IMR-90 (cell line): ENCODE results near the gene DLG4. TPM values are rescaled to one million over a fixed set of nuclear protein-coding genes. Genes with fewer than 3 reads are reported as not detected.

Experiments
- ATAC-seq: fragments of 200-7000 bp; cut with Tn5 transposase; 2 replicates; pipeline ENCODE4 v1.9.1; 2020; ENCODE audit warnings: low read depth, mild to moderate bottlenecking, moderate library complexity
- BruUV-seq: library from RNA; stranded (reverse); fragments of 400-500 nt; replicated peaks from 2 replicates; lab custom pipeline; 2021; lab: Mats Ljungman, UMichigan
- CTCF ChIA-PET: fragments of 300-600 bp; formaldehyde crosslinking; extraction: SDS; loops from one replicate; lab custom pipeline; 2021; ENCODE audit warnings: antibody characterized with exemption; lab: Yijun Ruan, JAX
- POLR2A ChIA-PET: fragments of 300-600 bp; sonication (Branson Sonifier 250); formaldehyde crosslinking; loops from one replicate; lab custom pipeline; 2022; ENCODE audit warnings: antibody characterized with exemption; ENCODE audit not compliant: unreplicated experiment; lab: Charles Lee
- DNase-seq: peaks from one replicate; pipeline ENCODE4 v3.0.0; 2013
- H2AFZ ChIP-seq: replicated peaks from 2 replicates; pipeline ENCODE3; 2013; ENCODE audit warnings: low read length, mild to moderate bottlenecking; ENCODE audit not compliant: poor library complexity
- H2AK5ac ChIP-seq: 2 replicates; pipeline ENCODE4 v1.6.1; 2013; ENCODE audit warnings: low read depth, low read length, inconsistent platforms
- H2AK9ac ChIP-seq: replicated peaks from 2 replicates; pipeline ENCODE3; 2013; ENCODE audit warnings: mild to moderate bottlenecking, low read depth, low read length, moderate library complexity; ENCODE audit not compliant: poor library complexity
- H2BK120ac ChIP-seq: 2 replicates; pipeline ENCODE4 v1.6.1; 2013; ENCODE audit warnings: low read depth, low read length, inconsistent platforms
- H2BK15ac ChIP-seq: 3 replicates; pipeline ENCODE4 v1.6.1; 2013; ENCODE audit warnings: low read depth, low read length, inconsistent platforms
- H2BK20ac ChIP-seq: 2 replicates; pipeline ENCODE4 v1.6.1; 2013; ENCODE audit warnings: low read depth, mild to moderate bottlenecking, inconsistent platforms, low read length, moderate library complexity
- H2BK5ac ChIP-seq: 2 replicates; pipeline ENCODE4 v1.6.1; 2013; ENCODE audit warnings: mild to moderate bottlenecking, low read depth, low read length, inconsistent platforms; ENCODE audit not compliant: poor library complexity, severe bottlenecking
- H3K14ac ChIP-seq: replicated peaks from 2 replicates; pipeline ENCODE4 v1.6.1; 2013; ENCODE audit warnings: low read depth, low read length, inconsistent platforms
- H3K18ac ChIP-seq: 2 replicates; pipeline ENCODE4 v1.6.1; 2013; ENCODE audit warnings: low read depth, low read length, control low read depth
- H3K23ac ChIP-seq: 2 replicates; pipeline ENCODE4 v1.6.1; 2013; ENCODE audit warnings: low read depth, low read length, inconsistent platforms
- H3K27ac ChIP-seq: 2 replicates; pipeline ENCODE4 v1.5.1; 2013; ENCODE audit warnings: mild to moderate bottlenecking, control low read depth, low read length; ENCODE audit not compliant: insufficient read depth
- H3K27me3 ChIP-seq: 2 replicates; pipeline ENCODE4 v1.6.1; 2013; ENCODE audit warnings: low read length; ENCODE audit not compliant: control insufficient read depth, insufficient read depth
- H3K36me3 ChIP-seq: 2 replicates; pipeline ENCODE4 v1.6.1; 2013; ENCODE audit warnings: low read length, mixed read lengths; ENCODE audit not compliant: control insufficient read depth, insufficient read depth
- H3K4ac ChIP-seq: 2 replicates; pipeline ENCODE4 v1.6.1; 2013; ENCODE audit warnings: low read depth, low read length, inconsistent platforms
- H3K4me1 ChIP-seq: 2 replicates; pipeline ENCODE4 v1.6.1; 2013; ENCODE audit warnings: low read length, mixed read lengths; ENCODE audit not compliant: control insufficient read depth, insufficient read depth
- H3K4me2 ChIP-seq: 2 replicates; pipeline ENCODE4 v1.6.1; 2013; ENCODE audit warnings: low read depth, mild to moderate bottlenecking, control low read depth, low read length, moderate library complexity
- H3K4me3 ChIP-seq: 2 replicates; pipeline ENCODE4 v1.5.1; 2013; ENCODE audit warnings: low read depth, mild to moderate bottlenecking, control low read depth, low read length, moderate library complexity; ENCODE audit not compliant: insufficient read depth
- H3K56ac ChIP-seq: 2 replicates; pipeline ENCODE4 v1.6.1; 2013; ENCODE audit warnings: low read length, inconsistent platforms; ENCODE audit not compliant: insufficient read depth; ENCODE audit errors: extremely low read depth
- H3K79me1 ChIP-seq, 2 experiments: 2 replicates each; pipeline ENCODE4 v1.6.1; 2013; ENCODE audit warnings: low read length in 2 of 2, inconsistent platforms in 1 of 2, low read depth in 1 of 2
- H3K9ac ChIP-seq: 2 replicates; pipeline ENCODE4 v1.6.1; 2013; ENCODE audit warnings: low read depth, low read length, control low read depth
- H3K9me1 ChIP-seq: 2 replicates; pipeline ENCODE4 v1.6.1; 2013; ENCODE audit warnings: low read length, inconsistent platforms; ENCODE audit not compliant: insufficient read depth
- H3K9me3 ChIP-seq: 2 replicates; pipeline ENCODE4 v1.6.1; 2013; ENCODE audit warnings: low read length; ENCODE audit not compliant: control insufficient read depth, insufficient read depth
- H4K20me1 ChIP-seq: 2 replicates; pipeline ENCODE4 v1.6.1; 2013; ENCODE audit warnings: low read length, inconsistent platforms; ENCODE audit not compliant: insufficient read depth
- H4K5ac ChIP-seq: 2 replicates; pipeline ENCODE4 v1.6.1; 2013; ENCODE audit warnings: mild to moderate bottlenecking, low read depth, low read length, control low read depth
- H4K8ac ChIP-seq, 2 experiments: 2 replicates each; pipeline ENCODE4 v1.6.1; 2013; ENCODE audit warnings: low read depth in 2 of 2, low read length in 2 of 2, control low read depth in 1 of 2, inconsistent platforms in 1 of 2
- H4K91ac ChIP-seq: 2 replicates; pipeline ENCODE4 v1.6.1; 2013; ENCODE audit warnings: low read depth, low read length, inconsistent platforms; ENCODE audit not compliant: insufficient read depth
- BHLHE40 ChIP-seq: fragments of 150-350 bp; IDR thresholded peaks from 2 replicates; pipeline ENCODE4 v1.6.1; 2016; ENCODE audit warnings: mild to moderate bottlenecking, low read depth, low read length
- CEBPB ChIP-seq: IDR thresholded peaks from 2 replicates; pipeline ENCODE4 v1.6.1; 2012; ENCODE audit warnings: low read depth, low read length, improper control_type of control experiment
- CHD1 ChIP-seq: IDR thresholded peaks from 2 replicates; pipeline ENCODE4 v1.6.1; 2012; ENCODE audit warnings: low read depth, low read length, improper control_type of control experiment
- CTCF ChIP-seq: conservative IDR thresholded peaks from 2 replicates; pipeline ENCODE4 v1.5.1; 2012; ENCODE audit warnings: mild to moderate bottlenecking, low read depth, low read length, improper control_type of control experiment
- ELK1 ChIP-seq: fragments of 150-350 bp; IDR thresholded peaks from 2 replicates; pipeline ENCODE4 v1.6.1; 2016; ENCODE audit warnings: low read depth, mild to moderate bottlenecking, low read length, moderate library complexity, borderline replicate concordance
- FOS ChIP-seq: fragments of 150-350 bp; IDR thresholded peaks from 2 replicates; pipeline ENCODE4 v1.6.1; 2016; ENCODE audit warnings: low read depth, low read length
- MAFK ChIP-seq: IDR thresholded peaks from 2 replicates; pipeline ENCODE4 v1.6.1; 2012; ENCODE audit warnings: low read depth, low read length, improper control_type of control experiment
- MAZ ChIP-seq: IDR thresholded peaks from 2 replicates; pipeline ENCODE4 v1.6.1; 2012; ENCODE audit warnings: low read depth, mild to moderate bottlenecking, low read length, improper control_type of control experiment, moderate library complexity, borderline replicate concordance
- MXI1 ChIP-seq: IDR thresholded peaks from 2 replicates; pipeline ENCODE4 v1.6.1; 2012; ENCODE audit warnings: low read depth, mild to moderate bottlenecking, low read length, moderate library complexity, borderline replicate concordance
- NFE2L2 ChIP-seq: fragments of 150-350 bp; IDR thresholded peaks from 2 replicates; pipeline ENCODE4 v1.6.1; 2016; ENCODE audit warnings: low read depth, mild to moderate bottlenecking, low read length
- POLR2A ChIP-seq: IDR thresholded peaks from 2 replicates; pipeline ENCODE4 v1.6.1; 2012; ENCODE audit warnings: mild to moderate bottlenecking, low read depth, low read length
- RAD21 ChIP-seq: IDR thresholded peaks from 2 replicates; pipeline ENCODE4 v1.6.1; 2012; ENCODE audit warnings: low read length, improper control_type of control experiment
- RCOR1 ChIP-seq: IDR thresholded peaks from 2 replicates; pipeline ENCODE4 v1.6.1; 2012; ENCODE audit warnings: mild to moderate bottlenecking, low read length, improper control_type of control experiment; ENCODE audit not compliant: insufficient replicate concordance
- RFX5 ChIP-seq: IDR thresholded peaks from 2 replicates; pipeline ENCODE4 v1.8.0; 2012; ENCODE audit warnings: low read depth, mild to moderate bottlenecking, low read length, moderate library complexity
- SMC3 ChIP-seq: fragments of 150-350 bp; IDR thresholded peaks from 2 replicates; pipeline ENCODE4 v1.6.1; 2016; ENCODE audit warnings: low read depth, mild to moderate bottlenecking, antibody characterized with exemption, low read length, moderate library complexity
- WGBS, 2 experiments: methylation state at CpG; one replicate each; pipeline versions ENCODE4 v1.1.5 to v1.1.7; 2013; ENCODE audit warnings: missing lambda C conversion rate in 2 of 2; ENCODE audit not compliant: insufficient read length in 1 of 2; ENCODE audit errors: extremely low coverage in 2 of 2; 5-methylcytosine and 5-hydroxymethylcytosine counted together
- dilution Hi-C: fragments of 300-500 bp; cut with HindIII; formaldehyde crosslinking; loops from one replicate; pipeline ENCODE4 v1.14.3; 2018; ENCODE audit warnings: low sequenced_read_pairs; ENCODE audit not compliant: unreplicated experiment
- in situ Hi-C: fragments of 300-500 bp; cut with MboI; formaldehyde crosslinking; loops from 3 replicates; pipeline ENCODE4 v1.14.3; 2019; ENCODE audit warnings: low sequenced_read_pairs, inconsistent platforms, mixed read lengths
- intact Hi-C: fragments of 100-400 bp; cut with micrococcal nuclease; formaldehyde crosslinking; loops from 2 replicates; pipeline ENCODE4 v1.10.0; 2022
- polyA plus RNA-seq, 3 experiments: library from polyadenylated mRNA; depleted of rRNA; stranded (reverse); fragments of >200 nt; gene quantifications; 2 replicates each; pipeline ENCODE4 v1.2.3, GENCODE V29; 2012; ENCODE audit warnings: low replicate concordance in 1 of 3
- total RNA-seq: library from RNA; depleted of rRNA; stranded (reverse); fragments of >200 nt; gene quantifications from 2 replicates; pipeline ENCODE4 v1.2.3, GENCODE V29; 2012

Gene DLG4
- total and polyA plus RNA-seq, 2 of the 4 experiments (the other 2 are of a cell fraction) = 8.2 to 30.5 TPM

- H4K91ac ChIP-seq = no peak overlapping the region
- no peak overlapping the region for H2BK20ac ChIP-seq
- no peak overlapping the region for H4K8ac ChIP-seq
- H2AK9ac ChIP-seq = no peak overlapping the region
- no peak overlapping the region for H2AK5ac ChIP-seq
- no peak overlapping the region for H3K23ac ChIP-seq
- in situ Hi-C loops (loop anchor here (25.0 kb wide), 1 partner anchor 916 kb away; the partner anchor contains the start of genes PER1 and VAMP2), dilution Hi-C loops (no loop called here), intact Hi-C loops (no loop called here)
- no peak overlapping the region for H2AFZ ChIP-seq
- ChIA-PET POLR2A (no interaction called here), CTCF (no interaction called here)
- H3K18ac ChIP-seq = no peak overlapping the region
- no peak for DNase-seq
- no peak overlapping the region for H3K9ac ChIP-seq
- TF ChIP-seq CEBPB = no peak
- no peak for TF ChIP-seq FOS
- no peak for TF ChIP-seq NFE2L2
- no peak for TF ChIP-seq BHLHE40
- TF ChIP-seq MAFK = no peak
- TF ChIP-seq ELK1 = no peak
- no peak for TF ChIP-seq MAZ
- no peak for TF ChIP-seq MXI1
- TF ChIP-seq CHD1 = no peak
- TF ChIP-seq RAD21 = no peak
- TF ChIP-seq RFX5 = no peak
- TF ChIP-seq SMC3 = no peak
- no peak for TF ChIP-seq RCOR1
- no peak for TF ChIP-seq CTCF
- no peak for TF ChIP-seq POLR2A
- no peak overlapping the region for H2BK5ac ChIP-seq
- ATAC-seq = no peak
- H3K14ac ChIP-seq = no peak overlapping the region
- H2BK120ac ChIP-seq = no peak overlapping the region
- H3K4me1 ChIP-seq = peaks cover 8% of the 10 kb centered on the region
- H3K36me3 ChIP-seq = peaks cover 17% of the 10 kb centered on the region
- H3K56ac ChIP-seq = no peak overlapping the region
- peaks cover 10% of the 10 kb centered on the region for H3K9me1 ChIP-seq
- H3K4me2 ChIP-seq = no peak overlapping the region
- H3K79me1 ChIP-seq = peaks cover 4 to 44% of the 10 kb centered on the region in 2 experiments
- H4K20me1 ChIP-seq = peaks cover 9% of the 10 kb centered on the region; the same call in 1 of the 2 replicates
- no peaks in the 10 kb centered on the region for H3K9me3 ChIP-seq
- no peak overlapping the region for H2BK15ac ChIP-seq
- H3K27ac ChIP-seq = no peak overlapping the region
- H3K27me3 ChIP-seq = no peaks in the 10 kb centered on the region
- no peak overlapping the region for H4K5ac ChIP-seq
- WGBS, 2 experiments = no CpG with 5 or more reads among the region's 5 CpGs
- no TSS peak for BruUV-seq
- H3K4ac ChIP-seq = no peak overlapping the region
- H3K4me3 ChIP-seq = no peak overlapping the region
Measured at GRCh38 chr17:7246779-7247178, 27.1 kb upstream of the DLG4 start.
